B cell (primary cell): ENCODE results near the gene LIMCH1. TPM values are rescaled to one million over a fixed set of nuclear protein-coding genes. Genes with fewer than 3 reads are reported as not detected.

ENCODE experiments used
- ATAC-seq: fragments of 200-7000 bp; cut with Tn5 transposase; one replicate; pipeline ENCODE4 v1.10.0; 2021; ENCODE audit warnings: low read depth, mild to moderate bottlenecking, moderate number of reproducible peaks, moderate library complexity
- CTCF ChIA-PET: fragments of 350-600 bp; sonication (Branson Sonifier 250); formaldehyde crosslinking; loops from one replicate; lab custom pipeline; 2021; ENCODE audit warnings: antibody characterized with exemption, inconsistent platforms; lab: Charles Lee
- POLR2A ChIA-PET: fragments of 350-600 bp; sonication (Branson Sonifier 250); formaldehyde crosslinking; loops from one replicate; lab custom pipeline; 2021; ENCODE audit warnings: antibody characterized with exemption; lab: Charles Lee
- DNase-seq: peaks from one replicate; pipeline ENCODE4 v3.0.0; 2013
- H2AFZ ChIP-seq: 2 replicates; pipeline ENCODE4 v1.6.1; 2012; ENCODE audit warnings: mild to moderate bottlenecking, low read depth, low read length; ENCODE audit not compliant: insufficient read depth, poor library complexity, severe bottlenecking
- H3K27ac ChIP-seq, 2 donors: 1 replicate in 1 of 2; 2 replicates in 1 of 2; pipeline ENCODE4 v1.5.1; 2012 to 2013; ENCODE audit warnings: low read length in 2 of 2, mild to moderate bottlenecking in 2 of 2, moderate library complexity in 1 of 2
- H3K27me3 ChIP-seq, 4 experiments: fragments of 200-600 bp in 1 of 4; sonication (generic) in 1 of 4; replicated peaks in 1 of 4; 1 replicate in 2 of 4; 2 replicates in 2 of 4; pipeline versions ENCODE4 v1.6.1 to v1.7.0; 2013 to 2016; ENCODE audit warnings: low read length in 3 of 4, mild to moderate bottlenecking in 2 of 4, mixed read lengths in 1 of 4, moderate library complexity in 1 of 4; ENCODE audit not compliant: insufficient read depth in 4 of 4, control insufficient read depth in 3 of 4; ENCODE audit errors: control extremely low read depth in 1 of 4
- H3K36me3 ChIP-seq, 2 experiments: replicated peaks in 1 of 2; 1 replicate in 1 of 2; 2 replicates in 1 of 2; pipeline versions ENCODE4 v1.6.1 to v1.7.1; 2013; ENCODE audit warnings: low read length in 1 of 2; ENCODE audit not compliant: insufficient read depth in 2 of 2, control insufficient read depth in 1 of 2; ENCODE audit errors: control extremely low read depth in 1 of 2, extremely low read depth in 1 of 2
- H3K4me1 ChIP-seq, 2 donors: fragments of 200-600 bp in 1 of 2; sonication (generic) in 1 of 2; 1 replicate in 1 of 2; 2 replicates in 1 of 2; pipeline versions ENCODE4 v1.5.1 to v1.6.1; 2013 to 2017; ENCODE audit warnings: low read length in 2 of 2; ENCODE audit not compliant: control insufficient read depth in 2 of 2, insufficient read depth in 2 of 2
- H3K4me2 ChIP-seq: replicated peaks from 2 replicates; pipeline ENCODE3; 2012; ENCODE audit warnings: mild to moderate bottlenecking, low read depth, low read length; ENCODE audit not compliant: poor library complexity, severe bottlenecking
- H3K4me3 ChIP-seq, 5 experiments: fragments of 200-600 bp in 1 of 5; sonication (generic) in 1 of 5; 1 replicate in 3 of 5; 2 replicates in 2 of 5; pipeline versions ENCODE4 v1.5.1 to v1.7.0; 2011 to 2016; ENCODE audit warnings: low read length in 4 of 5, mild to moderate bottlenecking in 4 of 5, low read depth in 2 of 5, control low read depth in 1 of 5, moderate library complexity in 1 of 5; ENCODE audit not compliant: insufficient read depth in 1 of 5; ENCODE audit errors: control extremely low read depth in 1 of 5, extremely low read depth in 1 of 5
- H3K79me2 ChIP-seq: fragments of 200-600 bp; sonication (generic); one replicate; pipeline ENCODE4 v1.6.0; 2016; ENCODE audit warnings: low read length; ENCODE audit not compliant: control insufficient read depth, insufficient read depth
- H3K9ac ChIP-seq: fragments of 200-600 bp; sonication (generic); 2 replicates; pipeline ENCODE4 v1.6.1; 2017; ENCODE audit warnings: mild to moderate bottlenecking, low read length, moderate library complexity
- H3K9me3 ChIP-seq, 3 donors: one replicate each; pipeline versions ENCODE4 v1.6.1 to v1.7.1; 2013; ENCODE audit warnings: low read length in 2 of 3; ENCODE audit not compliant: control insufficient read depth in 2 of 3, insufficient read depth in 1 of 3; ENCODE audit errors: control extremely low read depth in 1 of 3
- H4K20me1 ChIP-seq: 2 replicates; pipeline ENCODE4 v1.6.0; 2012; ENCODE audit warnings: mild to moderate bottlenecking, low read length; ENCODE audit not compliant: insufficient read depth, control insufficient read depth, poor library complexity, severe bottlenecking
- H3K27ac Mint-ChIP-seq: one replicate; pipeline ENCODE4 v1.8.0; 2021; ENCODE audit warnings: mixed read lengths
- H3K27me3 Mint-ChIP-seq: one replicate; pipeline ENCODE4 v1.8.0; 2021; ENCODE audit warnings: mixed read lengths
- H3K4me1 Mint-ChIP-seq: one replicate; pipeline ENCODE4 v1.8.0; 2021; ENCODE audit warnings: mixed read lengths
- H3K4me3 Mint-ChIP-seq: one replicate; pipeline ENCODE4 v1.8.0; 2021; ENCODE audit warnings: mixed read lengths
- H3K9me3 Mint-ChIP-seq: one replicate; pipeline ENCODE4 v1.8.0; 2022; ENCODE audit warnings: mixed read lengths; ENCODE audit not compliant: insufficient read depth
- CTCF ChIP-seq: fragments of 200-600 bp; IDR thresholded peaks from one replicate; pipeline ENCODE4 v1.8.0; 2022; ENCODE audit warnings: antibody characterized with exemption, mild to moderate bottlenecking
- EZH2 ChIP-seq: IDR thresholded peaks from 2 replicates; pipeline ENCODE4 v1.6.1; 2012; ENCODE audit warnings: borderline replicate concordance, low read depth, mild to moderate bottlenecking, moderate library complexity, low read length; ENCODE audit not compliant: insufficient read depth, poor library complexity, severe bottlenecking
- WGBS: methylation state at CpG from one replicate; pipeline ENCODE4 v1.1.5; 2013; ENCODE audit warnings: missing lambda C conversion rate; ENCODE audit not compliant: insufficient coverage; 5-methylcytosine and 5-hydroxymethylcytosine counted together
- intact Hi-C: fragments of 100-400 bp; cut with micrococcal nuclease; formaldehyde crosslinking; loops from one replicate; pipeline ENCODE4 v1.10.0; 2022
- polyA plus RNA-seq: library from polyadenylated mRNA; depleted of rRNA; stranded (reverse); fragments of >200 nt; gene quantifications from 2 replicates; pipeline ENCODE4 v1.2.3, GENCODE V29; 2012
- total RNA-seq, 2 donors: library from RNA; stranded (reverse); fragments of 120-200 nt in 1 of 2; gene quantifications; 1 replicate in 1 of 2; 2 replicates in 1 of 2; pipeline versions ENCODE4 v1.2.3 to v1.2.4, GENCODE V29; 2013 to 2022

The LIMCH1 gene
- total and polyA plus RNA-seq, 2 donors (not counting 1 experiment from before 2014, with no cell fraction given) = not detected

GRCh38 chr4:41526628-41527027, 11.3 kb upstream of the LIMCH1 start:
- H2AFZ ChIP-seq = no peak overlapping the region
- H3K9me3 ChIP-seq = no peaks in the 10 kb centered on the region
- H3K27me3 ChIP-seq = no peaks in the 10 kb centered on the region
- Mint-ChIP-seq H3K4me1 (no peaks in the 10 kb centered on the region), H3K27ac (no peak overlapping the region), H3K27me3 (no peaks in the 10 kb centered on the region), H3K9me3 (no peaks in the 10 kb centered on the region), H3K4me3 (no peak overlapping the region)
- no peak overlapping the region for H3K4me2 ChIP-seq
- ChIA-PET POLR2A (no interaction called here), CTCF (no interaction called here)
- H3K79me2 ChIP-seq = no peaks in the 10 kb centered on the region
- intact Hi-C loops = no loop called here
- no peaks in the 10 kb centered on the region for H4K20me1 ChIP-seq
- no peaks in the 10 kb centered on the region for H3K4me1 ChIP-seq
- H3K4me3 ChIP-seq = no peak overlapping the region
- ATAC-seq (no peak), DNase-seq (no peak)
- H3K36me3 ChIP-seq = no peaks in the 10 kb centered on the region
- no peak overlapping the region for H3K9ac ChIP-seq
- no peak overlapping the region for H3K27ac ChIP-seq
- 89% methylated on average over 2 of the region's 2 CpGs for WGBS
- TF ChIP-seq CTCF (no peak), EZH2 (no peak)

GRCh38 chr4:41528512-41529205, 9.3 kb upstream of the LIMCH1 start:
- Mint-ChIP-seq H3K4me1 (no peaks in the 10 kb centered on the region), H3K4me3 (no peak overlapping the region), H3K27me3 (no peaks in the 10 kb centered on the region), H3K9me3 (no peaks in the 10 kb centered on the region), H3K27ac (no peak overlapping the region)
- H3K4me1 ChIP-seq = no peaks in the 10 kb centered on the region
- no peak overlapping the region for H3K4me3 ChIP-seq
- H2AFZ ChIP-seq = no peak overlapping the region
- no peak overlapping the region for H3K27ac ChIP-seq
- no peaks in the 10 kb centered on the region for H3K27me3 ChIP-seq
- ATAC-seq = no peak
- intact Hi-C loops = no loop called here
- no peak overlapping the region for H3K4me2 ChIP-seq
- no peaks in the 10 kb centered on the region for H3K36me3 ChIP-seq
- POLR2A ChIA-PET = no interaction called here
- H4K20me1 ChIP-seq = no peaks in the 10 kb centered on the region
- no peak for DNase-seq
- CTCF ChIA-PET = no interaction called here
- no peaks in the 10 kb centered on the region for H3K9me3 ChIP-seq
- 58% methylated on average over 5 of the region's 6 CpGs for WGBS
- TF ChIP-seq EZH2 (no peak), CTCF (no peak)
- H3K79me2 ChIP-seq = no peaks in the 10 kb centered on the region
- H3K9ac ChIP-seq = no peak overlapping the region
